SU-DHL-6 (cell line): ENCODE results near the gene ORAI1.

ENCODE experiments used
- H2AFZ ChIP-seq: fragments of 200-600 bp; sonication (generic); 2 replicates; pipeline ENCODE4 v1.6.1; 2014; ENCODE audit warnings: low read depth, mild to moderate bottlenecking, moderate library complexity, mixed read lengths, antibody characterized with exemption, low read length; ENCODE audit not compliant: severe bottlenecking
- H3F3A ChIP-seq: fragments of 200-600 bp; shearing (Covaris generic); 2 replicates; pipeline ENCODE4 v1.6.0; 2016; ENCODE audit warnings: antibody characterized with exemption, mild to moderate bottlenecking; ENCODE audit not compliant: insufficient read depth
- H3K27ac ChIP-seq: fragments of 200-600 bp; sonication (generic); 2 replicates; pipeline ENCODE4 v1.5.1; 2016; ENCODE audit warnings: low read depth, mild to moderate bottlenecking, low read length, moderate library complexity, mixed read lengths
- H3K27me3 ChIP-seq: fragments of 200-600 bp; sonication (generic), shearing (Covaris generic); 2 replicates; pipeline ENCODE4 v1.6.0; 2014; ENCODE audit warnings: mild to moderate bottlenecking, low read length
- H3K36me3 ChIP-seq: fragments of 200-600 bp; sonication (generic); 2 replicates; pipeline ENCODE4 v1.6.1; 2014; ENCODE audit warnings: mild to moderate bottlenecking, low read length, mixed read lengths
- H3K4me2 ChIP-seq: fragments of 300-600, 200-600 bp; shearing (Covaris generic), sonication (generic); 2 replicates; pipeline ENCODE4 v1.6.0; 2014; ENCODE audit warnings: low read length, low read depth, mild to moderate bottlenecking; ENCODE audit not compliant: poor library complexity, severe bottlenecking
- H3K4me3 ChIP-seq: fragments of 200-600 bp; sonication (generic); 2 replicates; pipeline ENCODE4 v1.5.1; 2014; ENCODE audit warnings: antibody characterized with exemption, low read length, mild to moderate bottlenecking, mixed read lengths; ENCODE audit not compliant: insufficient read depth, poor library complexity, severe bottlenecking
- H3K79me2 ChIP-seq: fragments of 200-600 bp; sonication (generic); 2 replicates; pipeline ENCODE4 v1.6.1; 2014; ENCODE audit warnings: mild to moderate bottlenecking, low read length, moderate library complexity; ENCODE audit not compliant: insufficient read depth
- H3K9ac ChIP-seq: fragments of 200-600 bp; sonication (generic); 2 replicates; pipeline ENCODE4 v1.7.0; 2014; ENCODE audit warnings: mild to moderate bottlenecking, low read length
- H3K9me2 ChIP-seq: fragments of 200-600 bp; sonication (generic); replicated peaks from 2 replicates; pipeline ENCODE4 v1.6.1; 2014; ENCODE audit warnings: low read length; ENCODE audit not compliant: insufficient read depth
- H3K9me3 ChIP-seq: fragments of 200-600 bp; sonication (generic); 2 replicates; pipeline ENCODE4 v1.6.1; 2014; ENCODE audit warnings: low read length, mixed read lengths; ENCODE audit not compliant: insufficient read depth
- H4K20me1 ChIP-seq: fragments of 200-600 bp; sonication (generic); 2 replicates; pipeline ENCODE4 v1.6.1; 2014; ENCODE audit warnings: low read depth, mild to moderate bottlenecking, antibody characterized with exemption, low read length, moderate library complexity, mixed read lengths
- EZH2phosphoT487 ChIP-seq: fragments of 200-600 bp; sonication (generic), shearing (Covaris generic); conservative IDR thresholded peaks from 2 replicates; pipeline ENCODE4 v1.6.1; 2018; ENCODE audit warnings: mild to moderate bottlenecking, antibody characterized with exemption, low read length, moderate library complexity, mixed read lengths
- TF ChIP-seq, protein P1 (sequence below): fragments of 200-600 bp; sonication (generic); IDR thresholded peaks from one replicate; pipeline ENCODE4 v1.5.1; 2017; ENCODE audit warnings: antibody characterized with exemption, mild to moderate bottlenecking, low read length, moderate library complexity; ENCODE audit not compliant: insufficient read depth, poor library complexity, severe bottlenecking

The ORAI1 gene

DNA sequence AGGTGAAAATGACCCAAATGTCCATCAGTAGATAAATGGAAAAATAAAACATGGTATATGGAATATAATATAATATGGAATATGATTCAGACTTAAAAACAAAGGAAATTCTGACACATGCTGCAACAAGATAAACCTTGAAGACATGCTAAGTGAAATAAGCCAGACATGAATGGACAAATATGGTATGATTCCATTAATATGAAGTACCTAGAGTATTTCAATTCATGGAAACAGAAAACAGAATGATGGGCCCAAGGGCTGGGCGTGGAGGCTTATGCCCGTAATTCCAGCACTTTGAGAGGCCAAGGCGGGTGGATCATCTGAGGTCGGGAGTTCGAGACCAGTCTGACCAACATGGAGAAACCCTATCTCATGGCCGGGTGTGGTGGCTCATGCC is 22.7 kb upstream of the ORAI1 start:
- H3K4me3 ChIP-seq = no peak overlapping the region
- no peaks in the 10 kb centered on the region for H3K36me3 ChIP-seq
- no peaks in the 10 kb centered on the region for H3K9me2 ChIP-seq
- H2AFZ ChIP-seq = no peak overlapping the region
- no peaks in the 10 kb centered on the region for H3K9me3 ChIP-seq
- no peak overlapping the region for H3K9ac ChIP-seq
- no peaks in the 10 kb centered on the region for H4K20me1 ChIP-seq
- no peaks in the 10 kb centered on the region for H3K79me2 ChIP-seq
- H3K27me3 ChIP-seq = no peaks in the 10 kb centered on the region
- H3K4me2 ChIP-seq = no peak overlapping the region
- no peak overlapping the region for H3K27ac ChIP-seq
- no peaks in the 10 kb centered on the region for H3F3A ChIP-seq
- TF ChIP-seq EZH2phosphoT487 = no peak
- TF ChIP-seq, protein P1, sequence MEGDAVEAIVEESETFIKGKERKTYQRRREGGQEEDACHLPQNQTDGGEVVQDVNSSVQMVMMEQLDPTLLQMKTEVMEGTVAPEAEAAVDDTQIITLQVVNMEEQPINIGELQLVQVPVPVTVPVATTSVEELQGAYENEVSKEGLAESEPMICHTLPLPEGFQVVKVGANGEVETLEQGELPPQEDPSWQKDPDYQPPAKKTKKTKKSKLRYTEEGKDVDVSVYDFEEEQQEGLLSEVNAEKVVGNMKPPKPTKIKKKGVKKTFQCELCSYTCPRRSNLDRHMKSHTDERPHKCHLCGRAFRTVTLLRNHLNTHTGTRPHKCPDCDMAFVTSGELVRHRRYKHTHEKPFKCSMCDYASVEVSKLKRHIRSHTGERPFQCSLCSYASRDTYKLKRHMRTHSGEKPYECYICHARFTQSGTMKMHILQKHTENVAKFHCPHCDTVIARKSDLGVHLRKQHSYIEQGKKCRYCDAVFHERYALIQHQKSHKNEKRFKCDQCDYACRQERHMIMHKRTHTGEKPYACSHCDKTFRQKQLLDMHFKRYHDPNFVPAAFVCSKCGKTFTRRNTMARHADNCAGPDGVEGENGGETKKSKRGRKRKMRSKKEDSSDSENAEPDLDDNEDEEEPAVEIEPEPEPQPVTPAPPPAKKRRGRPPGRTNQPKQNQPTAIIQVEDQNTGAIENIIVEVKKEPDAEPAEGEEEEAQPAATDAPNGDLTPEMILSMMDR = no peak

DNA sequence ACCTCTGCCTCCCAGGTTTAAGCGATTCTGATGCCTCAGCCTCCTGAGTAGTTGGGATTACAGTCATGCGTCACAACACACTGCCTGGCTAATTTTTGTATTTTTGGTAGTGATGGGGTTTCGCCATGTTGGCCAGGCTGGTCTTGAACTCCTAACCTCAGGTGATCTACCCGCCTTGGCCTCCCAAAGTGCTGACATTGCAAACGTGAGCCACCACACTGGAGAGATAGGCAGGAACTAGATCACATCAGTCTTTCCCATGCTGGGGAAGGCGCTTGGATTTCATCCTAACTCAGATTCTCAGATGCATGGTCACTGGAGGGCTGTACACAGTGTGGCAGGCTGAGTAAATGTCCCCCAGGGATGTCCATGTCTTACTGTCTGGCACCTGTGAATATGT is 18.0 kb upstream of the ORAI1 start:
- no peaks in the 10 kb centered on the region for H3K27me3 ChIP-seq
- no peak overlapping the region for H3K4me2 ChIP-seq
- H3K9me2 ChIP-seq = no peaks in the 10 kb centered on the region
- no peak for TF ChIP-seq EZH2phosphoT487
- TF ChIP-seq, protein P1 = no peak
- H3F3A ChIP-seq = no peaks in the 10 kb centered on the region
- no peak overlapping the region for H2AFZ ChIP-seq
- H3K9me3 ChIP-seq = no peaks in the 10 kb centered on the region
- no peaks in the 10 kb centered on the region for H3K79me2 ChIP-seq
- no peak overlapping the region for H3K27ac ChIP-seq
- H3K4me3 ChIP-seq = no peak overlapping the region
- no peak overlapping the region for H3K9ac ChIP-seq
- H3K36me3 ChIP-seq = no peaks in the 10 kb centered on the region
- H4K20me1 ChIP-seq = no peaks in the 10 kb centered on the region

DNA sequence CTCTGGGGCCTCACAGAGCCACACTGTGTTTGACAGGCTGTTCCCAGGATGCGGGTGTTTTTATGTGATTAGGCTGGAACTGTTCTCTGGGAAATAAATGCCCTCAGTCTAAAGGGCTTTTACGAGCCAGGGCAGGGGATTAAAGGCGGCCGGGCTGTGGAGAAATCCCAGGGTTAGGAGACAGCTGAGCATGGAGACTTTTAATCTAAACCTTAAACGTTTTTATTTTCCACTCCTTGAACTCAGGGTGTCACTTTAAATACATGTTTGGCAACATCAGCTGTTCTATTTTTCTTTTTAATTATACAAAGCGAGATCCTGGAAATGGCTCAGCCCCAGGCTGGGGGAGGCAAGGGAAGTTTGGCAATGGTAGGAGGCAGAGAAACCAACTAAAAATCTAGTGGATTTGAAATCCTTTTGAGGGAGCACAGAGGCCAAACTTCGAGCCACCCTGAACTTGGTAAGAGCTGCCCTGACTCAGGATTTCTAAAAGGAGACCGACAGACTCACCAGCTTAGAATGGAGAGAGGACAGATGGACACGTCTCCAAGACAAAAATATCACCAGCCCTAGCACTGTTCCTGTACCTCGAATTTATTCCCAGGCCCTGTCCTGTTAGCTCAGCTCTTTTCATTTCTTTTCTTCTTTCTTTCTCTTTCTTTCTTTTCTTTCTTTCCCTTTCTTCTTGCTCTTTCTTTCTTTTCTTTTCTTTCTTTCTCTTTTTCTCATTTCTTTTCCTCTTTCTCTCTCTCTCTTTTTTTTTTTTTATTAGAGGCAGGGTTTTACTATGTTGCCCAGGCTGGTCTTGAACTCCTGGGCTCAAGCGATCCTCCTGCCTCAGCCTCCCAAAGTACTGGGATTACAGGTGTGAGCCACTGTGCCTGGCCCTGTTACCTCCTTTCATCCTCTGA is 15.8 kb upstream of the ORAI1 start:
- Histone ChIP-seq H3K27me3 (no peaks in the 10 kb centered on the region), H3K9ac (no peak overlapping the region), H3K36me3 (no peaks in the 10 kb centered on the region), H3K4me3 (no peak overlapping the region), H3K9me2 (no peaks in the 10 kb centered on the region), H3K27ac (no peak overlapping the region), H3K79me2 (no peaks in the 10 kb centered on the region), H3K4me2 (no peak overlapping the region), H4K20me1 (no peaks in the 10 kb centered on the region), H3F3A (no peaks in the 10 kb centered on the region), H3K9me3 (no peaks in the 10 kb centered on the region), H2AFZ (no peak overlapping the region)
- TF ChIP-seq, protein P1 = no peak
- no peak for TF ChIP-seq EZH2phosphoT487
